ENCODE data around the gene SPG7.

DNA sequence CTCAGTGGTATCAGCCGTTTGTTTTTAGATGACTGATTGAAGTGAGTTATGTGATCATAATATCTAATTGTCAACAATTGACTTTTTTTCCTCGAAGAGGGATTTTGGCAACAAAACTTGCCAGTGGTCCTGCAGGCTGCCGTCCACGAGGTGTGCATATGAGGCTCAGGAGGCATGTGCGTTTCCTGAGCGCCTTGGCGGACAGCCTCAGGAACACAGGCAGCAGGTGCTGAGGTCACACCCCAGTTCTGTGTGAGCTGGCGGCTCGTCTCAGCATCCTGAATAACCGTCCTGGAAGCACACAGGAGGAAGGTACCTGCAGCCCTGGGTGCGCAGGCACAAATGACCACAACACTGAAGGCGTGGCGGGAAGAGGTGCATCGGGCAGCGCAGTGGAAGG, 11.7 kb downstream of the SPG7 start:
- TF ChIP-seq, protein P1, sequence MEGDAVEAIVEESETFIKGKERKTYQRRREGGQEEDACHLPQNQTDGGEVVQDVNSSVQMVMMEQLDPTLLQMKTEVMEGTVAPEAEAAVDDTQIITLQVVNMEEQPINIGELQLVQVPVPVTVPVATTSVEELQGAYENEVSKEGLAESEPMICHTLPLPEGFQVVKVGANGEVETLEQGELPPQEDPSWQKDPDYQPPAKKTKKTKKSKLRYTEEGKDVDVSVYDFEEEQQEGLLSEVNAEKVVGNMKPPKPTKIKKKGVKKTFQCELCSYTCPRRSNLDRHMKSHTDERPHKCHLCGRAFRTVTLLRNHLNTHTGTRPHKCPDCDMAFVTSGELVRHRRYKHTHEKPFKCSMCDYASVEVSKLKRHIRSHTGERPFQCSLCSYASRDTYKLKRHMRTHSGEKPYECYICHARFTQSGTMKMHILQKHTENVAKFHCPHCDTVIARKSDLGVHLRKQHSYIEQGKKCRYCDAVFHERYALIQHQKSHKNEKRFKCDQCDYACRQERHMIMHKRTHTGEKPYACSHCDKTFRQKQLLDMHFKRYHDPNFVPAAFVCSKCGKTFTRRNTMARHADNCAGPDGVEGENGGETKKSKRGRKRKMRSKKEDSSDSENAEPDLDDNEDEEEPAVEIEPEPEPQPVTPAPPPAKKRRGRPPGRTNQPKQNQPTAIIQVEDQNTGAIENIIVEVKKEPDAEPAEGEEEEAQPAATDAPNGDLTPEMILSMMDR (IDR thresholded peaks at IDR 0.05), result no peak
- no peak for TF ChIP-seq POLR2A (IDR thresholded peaks at IDR 0.05)

All from heart left ventricle (tissue), 13 donors.